Nephron progenitor cell (in vitro differentiated cells): ENCODE measurements around the gene CD40.

Experiments
- DNase-seq: peaks from one replicate; pipeline ENCODE4 v3.0.0; 2021
- H3K27ac Mint-ChIP-seq: 2 replicates; pipeline ENCODE4 v1.8.0; 2021; ENCODE audit warnings: mild to moderate bottlenecking, moderate library complexity, mixed read lengths
- H3K27me3 Mint-ChIP-seq: 2 replicates; pipeline ENCODE4 v1.8.0; 2021; ENCODE audit warnings: mild to moderate bottlenecking, low read depth, mixed read lengths; ENCODE audit not compliant: poor library complexity
- H3K36me3 Mint-ChIP-seq: 2 replicates; pipeline ENCODE4 v1.8.0; 2021; ENCODE audit warnings: low read depth, mixed read lengths
- H3K4me1 Mint-ChIP-seq: 2 replicates; pipeline ENCODE4 v1.8.0; 2021; ENCODE audit warnings: mixed read lengths
- H3K4me3 Mint-ChIP-seq: 2 replicates; pipeline ENCODE4 v1.8.0; 2021; ENCODE audit warnings: mild to moderate bottlenecking, moderate library complexity, mixed read lengths
- H3K9me3 Mint-ChIP-seq: 2 replicates; pipeline ENCODE4 v1.8.0; 2021; ENCODE audit warnings: mild to moderate bottlenecking, moderate library complexity, mixed read lengths
- CTCF ChIP-seq: fragments of 200-600 bp; sonication (generic); IDR thresholded peaks from 2 replicates; pipeline ENCODE4 v1.5.0; 2021; ENCODE audit warnings: antibody characterized with exemption

The CD40 gene

DNA sequence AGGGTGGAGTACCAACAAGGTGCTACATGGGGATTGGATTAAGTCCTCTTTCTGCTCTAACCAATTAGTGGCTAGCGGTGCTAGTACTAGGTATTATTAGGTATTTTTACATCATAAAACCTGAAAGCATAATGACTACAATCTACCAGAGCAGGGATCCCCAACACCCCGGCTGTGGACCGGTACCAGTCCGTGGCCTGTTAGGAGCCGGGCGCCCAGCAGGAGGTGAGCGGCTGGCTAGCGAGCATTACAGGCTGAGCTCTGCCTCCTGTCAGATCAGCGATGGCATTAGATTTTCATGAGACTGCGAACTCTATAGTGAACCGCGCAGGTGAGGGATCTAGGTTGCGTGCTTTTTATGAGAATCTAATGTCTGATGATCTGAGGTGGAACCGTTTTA, 9.1 kb upstream of the CD40 start:
- Mint-ChIP-seq H3K27me3 (peaks cover 71% of the 10 kb centered on the region), H3K36me3 (no peaks in the 10 kb centered on the region), H3K4me3 (no peak overlapping the region), H3K9me3 (peaks cover 4% of the 10 kb centered on the region), H3K27ac (no peak overlapping the region), H3K4me1 (no peaks in the 10 kb centered on the region)
- TF ChIP-seq CTCF = no peak
- no peak for DNase-seq

DNA sequence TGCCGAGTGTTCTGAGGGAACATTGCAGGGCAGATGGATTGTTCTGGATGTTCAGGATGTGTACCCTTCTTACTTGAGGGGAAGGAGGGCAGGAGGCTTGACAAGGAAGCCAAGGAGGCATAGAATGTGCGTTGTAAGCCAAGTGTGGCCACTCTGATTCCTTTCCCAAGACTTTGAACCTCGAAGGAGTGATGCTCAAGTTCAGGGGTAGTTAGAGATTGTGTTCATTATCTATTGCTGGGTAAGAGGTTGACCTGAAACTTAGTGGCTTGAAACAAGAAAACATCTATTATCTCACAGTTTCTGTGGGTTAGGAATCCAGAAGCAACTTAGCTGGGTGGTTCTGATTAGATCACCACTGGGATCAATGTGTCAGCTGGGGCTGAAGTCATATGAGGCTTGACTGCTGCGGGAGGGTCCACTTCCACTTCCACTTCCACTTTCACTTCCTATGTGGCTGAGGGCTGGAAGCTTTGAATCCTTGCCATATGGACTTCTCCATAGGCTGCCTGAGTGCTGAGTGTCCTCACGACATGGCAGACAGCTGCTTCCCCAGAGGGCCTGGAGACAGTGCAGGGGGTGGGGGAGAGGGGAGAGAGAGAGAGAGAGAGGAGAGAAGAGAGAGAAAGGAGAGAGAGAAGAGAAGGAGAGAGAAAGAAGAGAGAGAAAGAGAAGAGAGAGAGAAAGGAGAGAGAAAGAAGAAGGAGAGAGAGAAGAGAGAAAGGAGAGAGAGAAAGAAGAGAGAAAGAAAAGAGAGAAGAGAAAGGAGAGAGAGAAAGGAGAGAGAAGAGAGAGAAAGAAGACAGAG, 6.9 kb upstream of the CD40 start:
- no peaks in the 10 kb centered on the region for H3K9me3 Mint-ChIP-seq
- peaks cover 82% of the 10 kb centered on the region for H3K27me3 Mint-ChIP-seq
- no peaks in the 10 kb centered on the region for H3K36me3 Mint-ChIP-seq
- no peak overlapping the region for H3K4me3 Mint-ChIP-seq
- no peak for DNase-seq
- no peak overlapping the region for H3K27ac Mint-ChIP-seq
- no peaks in the 10 kb centered on the region for H3K4me1 Mint-ChIP-seq
- no peak for TF ChIP-seq CTCF

DNA sequence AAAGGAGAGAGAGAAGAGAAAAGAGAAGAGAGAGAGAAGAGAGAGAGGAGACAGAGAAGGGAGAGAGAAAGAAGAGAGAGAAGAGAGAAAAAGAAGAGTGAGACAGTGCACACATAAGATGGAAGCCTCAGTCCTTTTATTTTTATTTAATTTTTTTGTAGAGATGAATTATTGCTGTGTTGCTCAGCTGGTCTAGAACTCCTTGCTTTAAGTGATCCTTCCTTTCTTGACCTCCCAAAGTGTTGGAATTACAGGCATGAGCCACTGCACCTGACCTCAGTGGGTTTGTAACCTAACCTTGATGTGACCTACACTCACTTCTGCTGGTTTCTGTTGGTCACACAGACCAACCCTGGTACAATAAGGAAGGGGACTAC, 6.3 kb upstream of the CD40 start:
- H3K4me1 Mint-ChIP-seq = no peaks in the 10 kb centered on the region
- H3K9me3 Mint-ChIP-seq = no peaks in the 10 kb centered on the region

DNA sequence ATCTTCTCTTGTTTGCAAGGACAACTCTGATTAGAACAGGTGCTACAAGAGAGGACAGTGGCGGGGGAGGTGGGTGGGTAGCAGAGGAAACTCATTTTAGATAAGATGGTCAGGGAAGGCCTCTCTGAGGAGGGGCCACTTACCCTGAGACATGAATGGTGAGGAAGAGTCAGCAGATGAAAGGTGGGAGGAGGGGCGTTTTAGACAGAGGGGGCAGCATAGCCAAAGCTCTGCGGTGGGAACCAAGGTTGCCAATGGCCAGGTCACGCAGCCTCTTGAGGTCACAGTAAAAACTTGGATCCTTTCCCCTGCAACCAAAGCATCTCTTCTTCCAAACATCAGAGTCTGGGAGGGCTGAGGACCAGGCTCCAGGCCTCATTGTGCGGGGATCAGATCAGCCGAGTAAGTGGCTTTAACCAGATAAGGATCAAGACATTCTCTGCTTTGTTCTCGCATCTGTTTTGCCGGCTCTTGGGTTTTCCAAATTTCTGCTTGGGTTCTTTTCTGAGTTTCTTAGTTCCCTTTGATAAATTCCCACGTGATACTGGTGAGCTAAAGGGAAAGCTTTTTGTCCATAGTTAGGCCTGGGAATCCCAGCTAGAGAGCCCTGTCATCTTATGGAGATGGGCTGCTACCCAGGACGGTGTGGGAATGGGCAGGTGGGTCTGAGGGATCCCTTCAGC, 5.5 kb upstream of the CD40 start:
- Mint-ChIP-seq H3K36me3 (no peaks in the 10 kb centered on the region), H3K27me3 (peaks cover 80% of the 10 kb centered on the region), H3K4me3 (no peak overlapping the region), H3K9me3 (no peaks in the 10 kb centered on the region), H3K4me1 (peaks cover 1% of the 10 kb centered on the region), H3K27ac (no peak overlapping the region)
- no peak for DNase-seq
- no peak for TF ChIP-seq CTCF

More for the DNA sequence above, 6.3 kb upstream of the CD40 start:
- TF ChIP-seq CTCF = no peak
- H3K27ac Mint-ChIP-seq = no peak overlapping the region
- no peak overlapping the region for H3K4me3 Mint-ChIP-seq
- DNase-seq = no peak
- H3K36me3 Mint-ChIP-seq = no peaks in the 10 kb centered on the region
- peaks cover 82% of the 10 kb centered on the region for H3K27me3 Mint-ChIP-seq

DNA sequence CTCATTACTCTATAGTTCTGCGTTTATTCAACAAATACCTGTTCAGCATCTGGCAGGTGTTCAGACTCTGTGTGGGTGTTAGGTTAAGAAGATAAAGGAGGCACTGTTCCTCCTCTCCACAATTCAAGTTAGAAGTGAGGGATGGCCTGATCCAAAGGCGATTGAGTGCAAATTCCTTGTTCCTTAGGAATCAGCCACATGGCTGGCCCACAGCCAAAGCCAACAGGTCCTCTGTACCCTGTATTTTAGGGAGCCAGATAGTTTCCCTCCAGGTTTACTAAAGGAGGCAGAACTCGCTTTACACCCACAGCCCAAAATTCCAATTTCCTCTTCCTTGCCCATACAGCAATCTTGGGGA, 5.0 kb upstream of the CD40 start:
- peaks cover 7% of the 10 kb centered on the region for H3K4me1 Mint-ChIP-seq
- no peak overlapping the region for H3K4me3 Mint-ChIP-seq
- H3K9me3 Mint-ChIP-seq = no peaks in the 10 kb centered on the region
- no peaks in the 10 kb centered on the region for H3K36me3 Mint-ChIP-seq
- TF ChIP-seq CTCF = no peak
- H3K27me3 Mint-ChIP-seq = peaks cover 79% of the 10 kb centered on the region
- H3K27ac Mint-ChIP-seq = no peak overlapping the region
- DNase-seq = no peak

- Mint-ChIP-seq H3K4me3 (no peak overlapping the region), H3K9me3 (no peaks in the 10 kb centered on the region), H3K27ac (no peak overlapping the region), H3K27me3 (peaks cover 73% of the 10 kb centered on the region), H3K36me3 (no peaks in the 10 kb centered on the region), H3K4me1 (peaks cover 10% of the 10 kb centered on the region)
- DNase-seq = no peak
- no peak for TF ChIP-seq CTCF
Observed at GRCh38 chr20:46114449-46114848, 3.7 kb upstream of the CD40 start.
